ENCODE data around the gene FAIM. TPM values are rescaled to one million over a fixed set of nuclear protein-coding genes. Genes with fewer than 3 reads are reported as not detected.

FAIM gene
- total RNA-seq, 2 experiments from 2014 or later = 2.0 TPM; not detected in 1

GRCh38 chr3:138638641-138639040 is 30.1 kb downstream of the FAIM start:
- BruUV-seq (replicated peaks) = no TSS peak
- Histone ChIP-seq H3K4me1 (ENCODE audit: insufficient read depth, low read length, poor library complexity, severe bottlenecking) (no peaks in the 10 kb centered on the region), H3K36me3 (ENCODE audit: insufficient read depth, low read length) (no peaks in the 10 kb centered on the region), H3K9me3 (ENCODE audit: low read length) (0 out of 2 replicates have a peak, but pooled peaks cover 4% of the 10 kb centered on the region), H3K4me3 (ENCODE audit: low read depth, low read length, poor library complexity, severe bottlenecking) (no peak overlapping the region), H3K9me2 (ENCODE audit: insufficient read depth, low read length) (no peaks in the 10 kb centered on the region), H4K20me1 (ENCODE audit: insufficient read depth, low read length) (no peaks in the 10 kb centered on the region), H3K27ac (ENCODE audit: low read depth, low read length, poor library complexity, severe bottlenecking) (no peak overlapping the region), H3K79me2 (ENCODE audit: insufficient read depth, low read depth, low read length) (no peaks in the 10 kb centered on the region), H3K4me2 (ENCODE audit: low read length) (no peak overlapping the region), H2AFZ (ENCODE audit: low read length) (no peak overlapping the region)
- intact Hi-C loops (cut with micrococcal nuclease; ENCODE audit: unreplicated experiment) = no loop called here
- CTCF ChIA-PET (ENCODE audit: unreplicated experiment) = no interaction called here
- TF ChIP-seq EZH2phosphoT487 (IDR thresholded peaks at IDR 0.05; ENCODE audit: borderline replicate concordance, low read depth, low read length) = no peak
- TF ChIP-seq CTCF (conservative IDR thresholded peaks at IDR 0.05; ENCODE audit: low read length) = no peak
- POLR2A ChIA-PET = interaction anchor here (0.5 to 0.8 kb wide), 2 partner anchors 11 to 150 kb away, joined by 3 to 5 read pairs; no protein-coding TSS in a partner anchor
- no peak for DNase-seq (ENCODE audit: low spot score)

GRCh38 chr3:138640537-138640936 is 32.0 kb downstream of the FAIM start:
- Histone ChIP-seq H3K79me2 (ENCODE audit: insufficient read depth, low read depth, low read length) (no peaks in the 10 kb centered on the region), H3K27ac (ENCODE audit: low read depth, low read length, poor library complexity, severe bottlenecking) (no peak overlapping the region), H3K9me3 (ENCODE audit: low read length) (peaks cover 4% of the 10 kb centered on the region; the same call in 1 of the 2 replicates), H3K9me2 (ENCODE audit: insufficient read depth, low read length) (no peaks in the 10 kb centered on the region), H3K4me1 (ENCODE audit: insufficient read depth, low read length, poor library complexity, severe bottlenecking) (no peaks in the 10 kb centered on the region), H3K36me3 (ENCODE audit: insufficient read depth, low read length) (no peaks in the 10 kb centered on the region), H4K20me1 (ENCODE audit: insufficient read depth, low read length) (no peaks in the 10 kb centered on the region), H3K4me2 (ENCODE audit: low read length) (no peak overlapping the region), H3K4me3 (ENCODE audit: low read depth, low read length, poor library complexity, severe bottlenecking) (no peak overlapping the region), H2AFZ (ENCODE audit: low read length) (no peak overlapping the region)
- no TSS peak for BruUV-seq (replicated peaks)
- DNase-seq (ENCODE audit: low spot score) = no peak
- POLR2A ChIA-PET = no interaction called here
- intact Hi-C loops (cut with micrococcal nuclease; ENCODE audit: unreplicated experiment) = no loop called here
- TF ChIP-seq EZH2phosphoT487 (IDR thresholded peaks at IDR 0.05; ENCODE audit: borderline replicate concordance, low read depth, low read length) (no peak), CTCF (conservative IDR thresholded peaks at IDR 0.05; ENCODE audit: low read length) (no peak)
- CTCF ChIA-PET (ENCODE audit: unreplicated experiment) = no interaction called here

- TF ChIP-seq CTCF (conservative IDR thresholded peaks at IDR 0.05; ENCODE audit: low read length) (no peak), EZH2phosphoT487 (IDR thresholded peaks at IDR 0.05; ENCODE audit: borderline replicate concordance, low read depth, low read length) (no peak)
- no peak for DNase-seq (ENCODE audit: low spot score)
- Histone ChIP-seq H3K4me2 (ENCODE audit: low read length) (no peak overlapping the region), H3K9me2 (ENCODE audit: insufficient read depth, low read length) (no peaks in the 10 kb centered on the region), H3K4me1 (ENCODE audit: insufficient read depth, low read length, poor library complexity, severe bottlenecking) (no peaks in the 10 kb centered on the region), H3K27ac (ENCODE audit: low read depth, low read length, poor library complexity, severe bottlenecking) (no peak overlapping the region), H3K4me3 (ENCODE audit: low read depth, low read length, poor library complexity, severe bottlenecking) (no peak overlapping the region), H3K9me3 (ENCODE audit: low read length) (peaks cover 4% of the 10 kb centered on the region; the same call in 1 of the 2 replicates), H4K20me1 (ENCODE audit: insufficient read depth, low read length) (no peaks in the 10 kb centered on the region), H3K36me3 (ENCODE audit: insufficient read depth, low read length) (no peaks in the 10 kb centered on the region), H3K79me2 (ENCODE audit: insufficient read depth, low read depth, low read length) (no peaks in the 10 kb centered on the region), H2AFZ (ENCODE audit: low read length) (no peak overlapping the region)
- BruUV-seq (replicated peaks) = no TSS peak
- POLR2A ChIA-PET = no interaction called here
- CTCF ChIA-PET (ENCODE audit: unreplicated experiment) = no interaction called here
- intact Hi-C loops (cut with micrococcal nuclease; ENCODE audit: unreplicated experiment) = no loop called here
These were observed 33.8 kb downstream of the FAIM start for GRCh38 chr3:138642226-138642926.
